Adrenal gland (tissue), 12 donors: ENCODE measurements around the gene STS. TPM values are rescaled to one million over a fixed set of nuclear protein-coding genes. Genes with fewer than 3 reads are reported as not detected.

Experiments used
- DNase-seq, 7 donors: peaks; one replicate each; pipeline ENCODE4 v3.0.0-alpha.2; 2019 to 2020
- H3K27ac ChIP-seq, 5 donors: fragments of 200-600 bp; sonication (generic) in 4 of 5; 1 replicate in 3 of 5; 2 replicates in 2 of 5; pipeline versions ENCODE4 v1.5.1 to v1.8.0; 2016 to 2020; ENCODE audit warnings: mild to moderate bottlenecking in 1 of 5
- H3K27me3 ChIP-seq: fragments of 200-600 bp; 2 replicates; pipeline ENCODE4 v1.8.0; 2021
- H3K36me3 ChIP-seq, 2 donors: fragments of 200-600 bp; replicated peaks in 1 of 2; 1 replicate in 1 of 2; 2 replicates in 1 of 2; pipeline versions ENCODE4 v1.5.1 to v1.8.0; 2018 to 2022
- H3K4me1 ChIP-seq, 2 donors: fragments of 200-600 bp; replicated peaks in 1 of 2; 1 replicate in 1 of 2; 2 replicates in 1 of 2; pipeline versions ENCODE4 v1.5.1 to v1.8.0; 2018 to 2021
- H3K4me3 ChIP-seq, 4 donors: fragments of 200-600 bp; sonication (generic) in 3 of 4; one replicate each; pipeline ENCODE4 v1.5.1; 2016 to 2018
- H3K9me3 ChIP-seq, 3 donors: fragments of 200-600 bp; sonication (generic) in 1 of 3; replicated peaks in 1 of 3; 1 replicate in 2 of 3; 2 replicates in 1 of 3; pipeline versions ENCODE4 v1.5.1 to v1.8.0; 2016 to 2021
- POLR2A ChIP-seq, 2 donors: fragments of 450-650 bp; IDR thresholded peaks; one replicate each; pipeline ENCODE4 v1.6.1; 2017; ENCODE audit warnings: antibody characterized with exemption in 2 of 2, mild to moderate bottlenecking in 2 of 2, moderate library complexity in 1 of 2
- WGBS, 4 donors: extraction: QIAGEN DNeasy Blood & Tissue Kit in 2 of 4; methylation state at CpG; one replicate each; pipeline versions ENCODE4 v1.1.5 to v1.1.7; 2013 to 2017; 5-methylcytosine and 5-hydroxymethylcytosine counted together
- intact Hi-C, 2 donors: fragments of 100-400 bp; cut with DNase I; formaldehyde crosslinking; loops; one replicate each; pipeline versions ENCODE4 v1.14.1 to v1.15.0; 2022 to 2023
- polyA plus RNA-seq, 3 donors: library from polyadenylated mRNA; stranded (reverse); fragments of 200-250 nt in 2 of 3; fragments of 350-450 nt in 1 of 3; fragmentation: Illumina TruSeq in 1 of 3; extraction: RNeasy Lipid Tissue Mini Kit (QIAGEN cat#74804) in 1 of 3; gene quantifications; one replicate each; pipeline ENCODE4 v1.2.3, GENCODE V29; 2013 to 2014
- total RNA-seq, 9 donors: library from RNA; depleted of rRNA in 4 of 9; stranded (reverse); fragments of >200 nt in 4 of 9; fragments of 120-200 nt in 1 of 9; fragmentation: NEBNext Ultra II Directional in 1 of 9; extraction: Animal tissue kit (Norgen Biotek cat#: 25700) in 1 of 9; gene quantifications; one replicate each; pipeline versions ENCODE4 v1.1.0 to v1.2.4, GENCODE V29; 2013 to 2023
- TF ChIP-seq, protein P1 (sequence below), 6 experiments: fragments of 450-650 bp in 4 of 6; fragments of 200-600 bp in 2 of 6; sonication (generic) in 1 of 6; IDR thresholded peaks; 1 replicate in 5 of 6; 2 replicates in 1 of 6; pipeline versions ENCODE4 v1.5.1 to v1.8.0; 2016 to 2021; ENCODE audit warnings: antibody characterized with exemption in 6 of 6, mild to moderate bottlenecking in 2 of 6, moderate library complexity in 1 of 6
- donor health status: healthy with polysubstance abuse.
- donor health status: Bipolar disorder and iron deficiency.
- donor health status: DM: yes; HTN: yes; CAD: no.
- donor health status: DM: no; HTN: no; CAD: no.
- donor health status: DM: no; HTN: no; CAD: no.
- donor health status: DM: yes; HTN: yes; CAD: no.

STS gene
- total and polyA plus RNA-seq, 12 donors: 1.4 to 12.2 (median 4.6) TPM

DNA sequence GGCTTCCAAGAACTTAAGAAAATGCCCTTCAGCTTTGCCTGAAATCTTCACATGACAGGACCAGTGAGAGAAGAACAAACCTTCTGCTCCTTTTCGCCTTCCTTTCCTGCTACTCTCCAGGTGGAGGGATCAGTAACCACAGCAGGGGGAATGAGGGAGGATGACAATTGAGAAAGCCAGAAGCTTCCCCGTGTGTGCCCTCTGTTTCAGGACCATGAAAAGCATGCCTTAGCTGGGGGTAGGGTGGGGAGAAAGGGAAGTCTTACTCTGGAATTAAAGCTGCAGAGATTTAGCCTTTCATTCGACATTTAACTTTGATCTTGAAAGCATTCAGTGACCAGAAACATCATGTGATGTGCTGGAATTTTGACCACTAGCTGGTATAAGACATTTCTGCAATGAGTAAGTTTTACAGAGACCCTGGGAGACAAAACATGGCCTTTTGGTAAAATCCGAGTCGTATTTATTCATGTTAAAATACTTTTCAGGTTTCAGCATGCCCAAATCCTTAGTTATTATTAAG lies 11.0 kb downstream of the STS start:
- Histone ChIP-seq H3K36me3 (no peaks in the 10 kb centered on the region), H3K27me3 (no peaks in the 10 kb centered on the region), H3K9me3 (no peaks in the 10 kb centered on the region), H3K4me1 (no peaks in the 10 kb centered on the region), H3K27ac (no peak overlapping the region), H3K4me3 (no peak overlapping the region)
- TF ChIP-seq POLR2A (IDR thresholded peaks at IDR 0.05): no peak
- TF ChIP-seq, protein P1, sequence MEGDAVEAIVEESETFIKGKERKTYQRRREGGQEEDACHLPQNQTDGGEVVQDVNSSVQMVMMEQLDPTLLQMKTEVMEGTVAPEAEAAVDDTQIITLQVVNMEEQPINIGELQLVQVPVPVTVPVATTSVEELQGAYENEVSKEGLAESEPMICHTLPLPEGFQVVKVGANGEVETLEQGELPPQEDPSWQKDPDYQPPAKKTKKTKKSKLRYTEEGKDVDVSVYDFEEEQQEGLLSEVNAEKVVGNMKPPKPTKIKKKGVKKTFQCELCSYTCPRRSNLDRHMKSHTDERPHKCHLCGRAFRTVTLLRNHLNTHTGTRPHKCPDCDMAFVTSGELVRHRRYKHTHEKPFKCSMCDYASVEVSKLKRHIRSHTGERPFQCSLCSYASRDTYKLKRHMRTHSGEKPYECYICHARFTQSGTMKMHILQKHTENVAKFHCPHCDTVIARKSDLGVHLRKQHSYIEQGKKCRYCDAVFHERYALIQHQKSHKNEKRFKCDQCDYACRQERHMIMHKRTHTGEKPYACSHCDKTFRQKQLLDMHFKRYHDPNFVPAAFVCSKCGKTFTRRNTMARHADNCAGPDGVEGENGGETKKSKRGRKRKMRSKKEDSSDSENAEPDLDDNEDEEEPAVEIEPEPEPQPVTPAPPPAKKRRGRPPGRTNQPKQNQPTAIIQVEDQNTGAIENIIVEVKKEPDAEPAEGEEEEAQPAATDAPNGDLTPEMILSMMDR (IDR thresholded peaks at IDR 0.05): no peak
- no peak for DNase-seq
- 74 to 82% (median 79%) methylated on average over 5 of the region's 5 CpGs for WGBS, 4 donors
- intact Hi-C loops: no loop called here

DNA sequence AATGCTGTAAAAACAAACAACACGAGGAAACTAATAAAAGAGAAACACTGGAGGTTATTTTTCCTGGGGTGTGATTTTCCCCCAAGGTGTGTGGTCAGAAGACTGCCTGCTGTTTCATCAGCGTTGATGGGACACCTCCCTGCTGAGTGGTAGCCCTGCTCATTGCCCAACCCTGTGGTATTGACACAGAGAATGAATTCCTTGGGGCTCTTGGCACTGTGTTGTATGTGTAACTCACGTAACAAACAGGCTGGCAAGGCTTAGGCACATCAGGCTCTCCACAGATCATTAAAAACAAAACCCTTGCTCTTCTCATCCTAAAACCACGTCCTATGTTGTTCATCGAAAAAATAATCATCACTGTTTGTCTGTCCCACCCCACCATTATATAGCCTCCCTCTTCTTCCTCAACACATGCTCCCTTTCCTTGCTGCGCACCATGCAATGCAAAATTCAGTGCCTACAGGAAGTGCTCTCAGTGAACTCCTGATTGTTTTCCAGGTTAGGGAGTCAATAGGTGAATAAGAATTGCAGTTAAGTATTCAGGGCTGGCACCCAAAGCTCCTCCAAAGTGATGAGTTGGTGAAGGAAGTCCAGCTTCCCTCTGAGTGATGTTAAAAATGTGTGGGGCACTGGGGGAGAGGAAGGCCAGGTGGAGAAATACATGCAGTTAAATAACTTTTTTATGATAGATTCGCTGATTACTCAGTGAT lies 11.8 kb downstream of the STS start:
- Histone ChIP-seq H3K36me3 (no peaks in the 10 kb centered on the region), H3K27me3 (no peaks in the 10 kb centered on the region), H3K4me3 (no peak overlapping the region), H3K27ac (no peak overlapping the region), H3K9me3 (no peaks in the 10 kb centered on the region), H3K4me1 (no peaks in the 10 kb centered on the region)
- intact Hi-C loops: no loop called here
- no peak for DNase-seq
- TF ChIP-seq POLR2A (IDR thresholded peaks at IDR 0.05): no peak
- TF ChIP-seq, protein P1 (IDR thresholded peaks at IDR 0.05): no peak
- WGBS, 4 donors: 74 to 83% (median 78%) methylated on average over 7 of the region's 7 CpGs

DNA sequence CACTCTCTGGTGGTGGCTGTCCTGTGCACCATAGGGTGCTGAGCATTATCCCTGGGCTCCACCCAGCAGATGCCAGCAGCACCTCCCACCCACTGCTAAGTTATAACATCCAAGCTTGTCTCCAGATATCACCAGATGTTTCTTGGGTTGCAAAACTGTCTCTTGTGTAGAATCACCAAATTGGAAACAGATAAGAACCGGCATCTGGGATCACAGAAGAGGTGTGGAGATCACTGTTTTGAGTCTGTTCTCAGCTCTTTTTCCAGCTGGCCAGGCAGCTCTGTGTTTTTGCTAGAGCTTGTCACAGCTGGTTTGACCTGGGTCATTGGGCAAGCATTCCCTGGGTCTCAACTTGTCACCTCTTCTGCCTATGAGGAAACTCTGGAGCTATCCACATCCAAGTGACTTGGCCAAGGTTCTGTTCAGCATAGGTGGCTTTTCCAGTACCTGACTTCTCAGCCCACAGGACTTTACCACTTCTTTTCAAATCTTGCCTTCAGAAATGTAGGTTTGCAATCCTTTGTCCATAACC lies 15.7 kb downstream of the STS start:
- TF ChIP-seq, protein P1 (IDR thresholded peaks at IDR 0.05): no peak
- TF ChIP-seq POLR2A (IDR thresholded peaks at IDR 0.05): no peak
- Histone ChIP-seq H3K9me3 (no peaks in the 10 kb centered on the region), H3K27me3 (no peaks in the 10 kb centered on the region), H3K4me3 (no peak overlapping the region), H3K36me3 (no peaks in the 10 kb centered on the region), H3K4me1 (no peaks in the 10 kb centered on the region), H3K27ac (no peak overlapping the region)
- WGBS, 4 donors: 56 to 83% (median 77%) methylated on average over 1 of the region's 1 CpG
- DNase-seq: no peak
- intact Hi-C loops: no loop called here

DNA sequence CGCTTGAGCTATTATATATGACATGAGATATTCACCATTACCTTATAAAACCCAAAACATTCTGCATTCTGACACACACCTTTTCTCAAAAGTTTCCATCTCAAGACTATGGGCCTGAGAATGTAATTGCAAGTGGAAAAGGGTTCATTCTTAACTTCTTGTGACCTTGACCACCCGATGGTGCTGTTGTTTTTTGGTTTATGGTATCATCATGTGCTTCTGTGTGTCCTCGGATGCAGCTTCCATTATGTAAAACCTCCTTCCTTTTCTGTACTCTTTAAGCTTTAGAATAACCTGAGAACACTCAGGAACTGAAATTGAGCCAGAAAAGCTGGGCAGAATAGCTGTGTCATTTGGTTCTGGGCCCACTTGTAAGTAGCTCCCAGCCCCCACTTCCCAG lies 16.7 kb downstream of the STS start:
- TF ChIP-seq POLR2A (IDR thresholded peaks at IDR 0.05): no peak
- TF ChIP-seq, protein P1 (IDR thresholded peaks at IDR 0.05): no peak
- intact Hi-C loops: no loop called here
- Histone ChIP-seq H3K4me1 (no peaks in the 10 kb centered on the region), H3K27ac (no peak overlapping the region), H3K4me3 (no peak overlapping the region), H3K9me3 (no peaks in the 10 kb centered on the region), H3K27me3 (no peaks in the 10 kb centered on the region), H3K36me3 (no peaks in the 10 kb centered on the region)
- DNase-seq: no peak
- 61 to 81% (median 65%) methylated on average over 3 of the region's 3 CpGs for WGBS, 4 donors
